ENCODE measurements around the gene OPN4. TPM values are rescaled to one million over a fixed set of nuclear protein-coding genes. Genes with fewer than 3 reads are reported as not detected.

OPN4 gene
- total and polyA plus RNA-seq, 2 of the 8 experiments (the other 6 are each of a cell fraction or from before 2014, with no cell fraction given): not detected

DNA sequence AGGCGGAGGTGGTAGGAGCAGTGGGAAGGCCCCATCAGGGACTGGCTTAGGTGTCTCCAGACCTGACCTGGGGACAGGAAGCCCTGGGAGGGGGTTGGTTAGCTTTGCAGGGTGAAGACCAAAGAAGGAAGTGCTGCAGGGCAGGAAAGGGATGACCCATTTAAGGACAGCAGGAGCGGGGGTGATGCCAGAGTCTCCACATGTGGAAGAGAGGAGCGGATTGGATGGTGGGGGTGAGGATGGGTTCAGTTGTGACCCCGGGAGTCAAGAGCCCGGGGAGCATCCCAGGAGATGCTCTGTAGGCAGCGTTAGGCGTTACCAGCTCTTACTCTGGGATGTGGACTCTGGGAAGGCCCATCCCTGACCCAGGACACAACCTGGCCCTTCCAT lies 10.9 kb downstream of the OPN4 start:
- WGBS, 2 experiments (ENCODE audit: extremely low coverage in 1 of 2, insufficient coverage in 1 of 2, insufficient read length in 1 of 2, insufficient replicate concordance in 2 of 2, low coverage in 1 of 2, low lambda C conversion rate in 2 of 2, missing lambda C conversion rate in 1 of 2): 87% methylated on average over 5 of the region's 7 CpGs; no CpG with 5 or more reads in 1 of the 2 experiments
- Histone ChIP-seq H2BK15ac (ENCODE audit: low read length) (no peak overlapping the region; the same call in 1 of the 2 replicates), H3K9ac (replicated peaks in 1 of 4; ENCODE audit: extremely low read depth in 1 of 4, low read depth in 3 of 4, low read length in 3 of 4) (no peak overlapping the region), H3K4me2 (ENCODE audit: insufficient read depth in 1 of 2, low read depth in 2 of 2, low read length in 2 of 2) (no peak overlapping the region), H3K56ac (replicated peaks; ENCODE audit: insufficient read length, low read depth, low read length) (no peak overlapping the region), H3K79me2 (ENCODE audit: control insufficient read depth in 1 of 2, insufficient read depth in 2 of 2, low read length in 2 of 2) (no peaks in the 10 kb centered on the region), H3K27ac (ENCODE audit: low read depth, low read length) (no peak overlapping the region), H4K8ac (ENCODE audit: extremely low read depth, insufficient read depth, low read length) (peak overlapping the region; percentile 79; the same call in 1 of the 2 replicates), H4K20me1 (replicated peaks in 1 of 2; ENCODE audit: control insufficient read depth in 1 of 2, insufficient read depth in 2 of 2, low read length in 2 of 2) (no peaks in the 10 kb centered on the region), H2BK20ac (ENCODE audit: low read length) (no peak overlapping the region), H3K4ac (replicated peaks; ENCODE audit: insufficient read length, low read depth, low read length) (no peak overlapping the region), H3K4me1 (replicated peaks in 1 of 4; ENCODE audit: control insufficient read depth in 3 of 4, insufficient read depth in 4 of 4, low read length in 3 of 4) (peaks cover 0 to 11% (median 5%) of the 10 kb centered on the region in 4 experiments; a peak in 6 of 7 replicates), H4K5ac (ENCODE audit: insufficient read length, low read depth, low read length) (no peak overlapping the region), H4K91ac (replicated peaks; ENCODE audit: insufficient read length, low read length) (no peak overlapping the region), H3K4me3 (ENCODE audit: extremely low read depth in 1 of 4, insufficient read depth in 2 of 4, low read depth in 3 of 4, low read length in 4 of 4) (no peak overlapping the region), H3K27me3 (replicated peaks in 1 of 4; ENCODE audit: control insufficient read depth in 3 of 4, extremely low read depth in 1 of 4, insufficient read depth in 3 of 4, low read length in 3 of 4) (no peaks in the 10 kb centered on the region), H3K9me3 (ENCODE audit: insufficient read depth in 2 of 2, low read depth in 1 of 2, low read length in 1 of 2) (no peaks in the 10 kb centered on the region), H2BK12ac (ENCODE audit: low read depth, low read length) (0 out of 2 replicates have a peak overlapping the region, but pooled peaks have one; percentile 17), H2AK5ac (ENCODE audit: low read depth, low read length) (no peak overlapping the region), H2AFZ (ENCODE audit: low read length) (no peak overlapping the region), H3K36me3 (ENCODE audit: control insufficient read depth in 2 of 4, insufficient read depth in 4 of 4, low read length in 3 of 4) (no peaks in the 10 kb centered on the region), H3K14ac (ENCODE audit: insufficient read length) (no peak overlapping the region), H2BK5ac (ENCODE audit: low read depth, low read length) (no peak overlapping the region), H3K23me2 (ENCODE audit: low read depth, low read length) (no peaks in the 10 kb centered on the region), H3K23ac (ENCODE audit: insufficient read length) (no peak overlapping the region), H2BK120ac (replicated peaks; ENCODE audit: low read depth, low read length) (no peak overlapping the region), H3K18ac (ENCODE audit: extremely low read depth, low read length) (no peak overlapping the region), H3K79me1 (ENCODE audit: low read depth, low read length) (no peaks in the 10 kb centered on the region)
- TF ChIP-seq, protein P1, sequence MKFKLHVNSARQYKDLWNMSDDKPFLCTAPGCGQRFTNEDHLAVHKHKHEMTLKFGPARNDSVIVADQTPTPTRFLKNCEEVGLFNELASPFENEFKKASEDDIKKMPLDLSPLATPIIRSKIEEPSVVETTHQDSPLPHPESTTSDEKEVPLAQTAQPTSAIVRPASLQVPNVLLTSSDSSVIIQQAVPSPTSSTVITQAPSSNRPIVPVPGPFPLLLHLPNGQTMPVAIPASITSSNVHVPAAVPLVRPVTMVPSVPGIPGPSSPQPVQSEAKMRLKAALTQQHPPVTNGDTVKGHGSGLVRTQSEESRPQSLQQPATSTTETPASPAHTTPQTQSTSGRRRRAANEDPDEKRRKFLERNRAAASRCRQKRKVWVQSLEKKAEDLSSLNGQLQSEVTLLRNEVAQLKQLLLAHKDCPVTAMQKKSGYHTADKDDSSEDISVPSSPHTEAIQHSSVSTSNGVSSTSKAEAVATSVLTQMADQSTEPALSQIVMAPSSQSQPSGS (IDR thresholded peaks at IDR 0.05; ENCODE audit: low read length): no peak
- TF ChIP-seq SP2 (IDR thresholded peaks at IDR 0.05; ENCODE audit: low read length) (no peak), GTF2F1 (IDR thresholded peaks at IDR 0.05; ENCODE audit: borderline replicate concordance, low read depth, low read length) (no peak), KDM1A (IDR thresholded peaks at IDR 0.05; ENCODE audit: borderline replicate concordance, low read length) (no peak)
- ChIA-PET POLR2A (ENCODE audit: partially characterized antibody) (interaction anchor here (0.5 to 1.4 kb wide), 3 partner anchors 9 to 160 kb away, joined by 3 to 4 read pairs (median 3); no protein-coding TSS in a partner anchor), CTCF (ENCODE audit: partially characterized antibody) (interaction anchor here (1.2 to 13.4 kb wide), 8 partner anchors 9 to 275 kb away, joined by 3 to 105 read pairs (median 5); no protein-coding TSS in a partner anchor)
- DNase-seq (ENCODE audit: low read depth in 1 of 2, low spot score in 2 of 2): no peak
- FAIRE-seq: no peak

Data from H1 (cell line).